HG03378 (cell line): Measurements from ENCODE around the gene NCKAP5L.
"Not testable (repeated sequence)": the region's sequence is repeated elsewhere in the genome, so short reads cannot be mapped to it uniquely, and the experiment has no call there.

Experiments used
- ATAC-seq: cut with Tn5 transposase; IDR thresholded peaks from one replicate; pipeline ENCODE4 v1.9.1; 2021; ENCODE audit warnings: mild to moderate bottlenecking, moderate library complexity; ENCODE audit not compliant: unreplicated experiment

The NCKAP5L gene

DNA sequence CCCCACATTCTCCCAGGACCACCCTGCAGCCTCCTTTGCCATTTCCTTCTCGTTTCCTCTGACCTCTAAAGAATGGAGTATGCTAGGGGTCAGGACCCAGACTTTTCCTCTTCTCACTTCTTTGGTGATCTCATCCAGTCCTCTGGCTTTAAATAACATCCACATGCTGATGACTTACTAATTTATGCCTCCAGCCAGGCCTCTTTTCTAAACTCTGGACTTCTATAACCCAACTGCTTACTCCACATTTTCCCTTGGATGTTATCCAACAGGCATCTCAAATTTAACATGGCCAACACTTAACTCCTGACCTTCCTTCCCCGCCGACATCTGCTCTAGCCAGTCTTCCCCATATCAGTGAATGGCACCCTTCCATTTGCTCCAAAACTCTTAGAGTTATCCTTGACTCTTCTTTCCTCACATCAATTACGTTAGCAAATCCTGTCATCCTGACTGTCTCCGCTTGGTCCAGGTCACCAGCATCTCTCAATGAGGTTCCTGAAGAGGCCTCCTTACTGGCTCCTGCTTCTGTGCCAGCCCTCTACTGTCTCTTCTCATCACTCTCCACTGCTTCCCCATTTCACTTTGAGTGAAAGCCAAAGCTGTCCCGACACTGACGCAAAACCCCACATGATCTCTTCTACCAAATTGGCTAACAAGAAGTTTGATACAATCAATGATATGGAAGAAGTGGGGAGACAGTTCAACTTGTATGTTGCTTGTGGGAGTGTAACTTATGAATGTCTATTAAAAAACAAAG, 44.1 kb downstream of the NCKAP5L start:
- ATAC-seq, result no peak

DNA sequence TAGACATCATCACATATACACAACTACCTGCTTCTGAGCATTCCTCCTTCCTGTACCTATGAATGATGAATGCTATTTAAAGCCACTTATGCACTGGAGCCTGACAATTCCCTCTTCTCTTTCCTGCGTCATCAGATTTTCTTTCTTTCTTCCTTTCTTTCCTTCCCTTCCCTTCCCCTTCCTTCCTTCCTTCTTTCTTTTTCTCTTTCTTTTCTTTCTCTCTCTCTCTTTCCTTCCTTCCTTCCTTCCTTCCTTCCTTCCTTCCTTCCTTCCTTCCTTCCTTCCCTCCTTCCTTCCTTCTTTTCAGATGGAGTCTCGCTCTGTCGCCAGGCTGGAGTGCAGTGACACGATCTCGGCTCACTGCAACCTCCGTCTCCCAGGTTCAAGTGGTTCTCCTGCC, 47.3 kb downstream of the NCKAP5L start:
- not testable (repeated sequence) for ATAC-seq

- no peak for ATAC-seq
These were observed 48.6 kb downstream of the NCKAP5L start for GRCh38 chr12:49779581-49779980.

- no peak for ATAC-seq
These were observed 50.1 kb downstream of the NCKAP5L start for GRCh38 chr12:49777800-49778748.

DNA sequence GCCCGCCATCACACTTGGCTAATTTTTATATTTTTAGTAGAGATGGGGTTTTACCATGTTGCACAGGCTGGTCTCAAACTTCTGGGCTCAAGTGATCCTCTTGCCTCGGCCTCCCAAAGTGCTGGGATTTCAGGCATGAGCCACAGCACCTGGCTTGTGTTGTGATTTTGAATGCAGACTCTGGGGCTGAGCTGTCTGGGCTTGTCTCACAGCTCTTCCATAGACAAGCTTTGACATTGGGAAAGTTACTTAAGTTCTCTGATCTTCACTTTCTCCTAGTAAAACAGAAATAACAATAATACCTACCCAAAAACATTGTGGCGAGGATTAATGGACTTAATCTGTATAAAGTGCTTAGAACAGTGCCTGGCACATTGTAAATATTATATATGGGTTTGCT, 50.9 kb downstream of the NCKAP5L start:
- no peak for ATAC-seq

DNA sequence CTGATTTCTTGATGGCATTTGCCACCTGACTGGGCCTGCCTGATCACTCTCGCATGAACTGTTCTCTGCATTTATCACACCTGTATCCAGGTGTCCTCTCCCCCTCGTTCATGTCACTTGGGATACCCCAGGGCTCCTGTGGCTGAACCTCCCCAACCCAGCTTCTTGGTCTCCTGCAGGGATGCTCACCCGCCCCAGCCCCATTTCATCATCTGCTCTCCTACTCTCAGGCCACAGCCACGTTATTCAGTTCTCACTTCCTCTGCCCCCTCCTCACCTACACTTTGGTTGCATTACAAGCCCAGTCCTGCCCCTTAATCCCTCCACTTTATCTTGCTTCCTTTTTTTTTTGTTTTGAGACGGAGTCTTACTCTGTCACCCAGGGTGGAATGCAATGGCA, 51.4 kb downstream of the NCKAP5L start:
- no peak for ATAC-seq

- no peak for ATAC-seq
These were observed 51.8 kb downstream of the NCKAP5L start for GRCh38 chr12:49776413-49776812.

DNA sequence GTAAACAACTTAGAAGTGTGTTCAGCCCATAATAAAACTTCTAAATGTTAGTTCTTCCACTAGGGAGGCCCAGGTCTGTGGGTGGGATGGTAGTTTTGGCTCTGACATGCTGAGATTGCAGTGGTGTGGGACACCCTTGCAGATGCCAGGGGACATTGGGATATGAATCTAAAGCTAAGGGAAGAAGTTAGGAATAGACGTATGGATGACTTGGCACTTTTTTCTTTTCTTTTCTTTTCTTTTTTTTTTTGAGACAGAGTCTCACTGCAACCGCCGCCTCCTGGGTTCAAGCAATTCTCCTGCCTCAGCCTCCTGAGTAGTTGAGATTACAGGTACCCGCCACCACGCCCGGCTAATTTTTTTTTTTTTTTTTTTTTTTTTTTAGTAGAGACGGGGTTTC, 55.1 kb downstream of the NCKAP5L start:
- not testable (repeated sequence) for ATAC-seq

- no peak for ATAC-seq
These were observed 60.9 kb downstream of the NCKAP5L start for GRCh38 chr12:49767333-49767732.

- no peak for ATAC-seq
These were observed 62.1 kb downstream of the NCKAP5L start for GRCh38 chr12:49766115-49766455.

GRCh38 chr12:49764126-49764525, 64.1 kb downstream of the NCKAP5L start:
- ATAC-seq, result no peak

DNA sequence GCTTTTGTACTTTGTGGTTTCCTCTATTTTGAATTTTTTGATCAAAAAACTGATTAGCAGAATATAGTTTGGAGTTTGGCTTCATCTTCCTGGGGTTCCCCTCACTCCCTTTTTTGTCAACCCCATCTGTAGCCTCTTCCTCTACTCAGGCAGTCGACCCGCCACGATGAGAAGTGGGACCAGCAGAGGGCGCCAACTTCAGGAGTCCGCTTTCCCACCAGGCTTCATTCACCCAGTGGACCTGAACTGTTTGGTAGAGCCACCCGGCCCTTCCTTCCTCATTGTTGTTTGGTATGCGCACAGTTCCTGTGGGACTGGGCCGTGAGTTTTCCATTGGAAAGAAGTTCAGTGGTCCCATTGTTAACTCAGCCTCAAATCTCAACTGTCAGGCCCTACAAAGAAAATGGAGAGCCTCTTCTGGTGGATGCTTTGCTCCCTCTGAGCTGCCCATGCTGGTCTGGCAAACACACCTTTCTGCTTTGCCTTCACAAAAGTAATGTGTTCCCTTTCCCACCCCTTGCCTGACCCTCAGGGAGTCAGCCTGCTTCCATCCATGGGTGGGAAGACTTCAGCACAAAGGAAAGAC, 65.1 kb downstream of the NCKAP5L start:
- no peak for ATAC-seq

DNA sequence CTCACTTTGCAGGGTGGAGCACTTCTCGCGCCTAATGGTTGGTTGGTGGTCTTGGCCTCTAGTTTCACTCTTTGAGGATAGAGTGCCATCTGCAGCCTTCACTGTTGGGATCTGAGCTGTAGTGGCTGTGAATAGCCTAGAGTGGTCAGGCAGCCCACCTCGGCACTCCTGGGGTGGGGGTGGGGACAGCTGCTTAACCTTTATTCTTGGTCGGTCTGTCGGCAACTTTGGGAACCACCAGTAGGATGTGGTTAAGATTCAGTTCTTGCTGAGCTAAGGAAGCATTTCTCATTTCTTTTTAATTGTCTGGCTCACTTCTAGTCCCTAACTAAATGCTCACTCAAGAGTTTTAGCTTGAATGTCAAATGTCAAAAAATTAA, 65.8 kb downstream of the NCKAP5L start:
- ATAC-seq, result no peak

DNA sequence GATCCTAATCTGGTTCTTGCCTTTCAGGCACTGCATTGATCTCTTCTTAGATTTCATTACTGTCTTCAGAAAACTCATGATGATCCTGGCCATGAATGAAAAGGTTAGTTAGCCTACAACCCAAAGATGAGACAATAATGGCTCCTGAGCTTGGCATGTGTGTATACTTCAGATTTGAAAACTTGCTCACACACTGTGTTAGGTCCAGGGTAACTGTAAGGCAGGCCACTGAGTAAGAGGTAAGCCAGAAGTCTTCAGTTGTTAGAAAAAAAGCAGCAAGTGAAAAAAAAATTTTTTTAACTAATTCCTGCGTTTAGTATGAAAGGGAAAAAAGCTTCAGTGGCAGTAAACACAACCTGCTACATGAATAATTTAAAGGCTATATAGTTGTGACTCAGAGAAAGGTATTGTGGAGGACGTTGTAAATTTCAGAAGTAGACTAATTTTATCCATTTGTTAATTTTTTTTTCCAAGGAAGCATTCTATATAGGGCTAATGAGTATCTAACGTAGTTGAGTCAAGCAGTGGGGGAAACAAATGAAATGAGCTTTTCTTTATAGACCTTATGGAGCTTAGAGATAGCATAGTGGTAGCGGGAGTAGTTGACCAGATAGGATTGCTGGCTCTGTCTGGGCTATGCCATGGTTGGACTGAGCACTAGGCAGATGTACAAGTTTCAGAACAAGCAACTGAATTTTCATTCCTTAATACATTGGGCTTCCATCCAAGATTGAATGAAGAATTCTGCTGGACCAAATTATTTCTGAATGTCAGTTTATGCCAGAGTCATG, 66.3 kb downstream of the NCKAP5L start:
- no peak for ATAC-seq

GRCh38 chr12:49750996-49751393, 77.2 kb downstream of the NCKAP5L start:
- ATAC-seq, result no peak

DNA sequence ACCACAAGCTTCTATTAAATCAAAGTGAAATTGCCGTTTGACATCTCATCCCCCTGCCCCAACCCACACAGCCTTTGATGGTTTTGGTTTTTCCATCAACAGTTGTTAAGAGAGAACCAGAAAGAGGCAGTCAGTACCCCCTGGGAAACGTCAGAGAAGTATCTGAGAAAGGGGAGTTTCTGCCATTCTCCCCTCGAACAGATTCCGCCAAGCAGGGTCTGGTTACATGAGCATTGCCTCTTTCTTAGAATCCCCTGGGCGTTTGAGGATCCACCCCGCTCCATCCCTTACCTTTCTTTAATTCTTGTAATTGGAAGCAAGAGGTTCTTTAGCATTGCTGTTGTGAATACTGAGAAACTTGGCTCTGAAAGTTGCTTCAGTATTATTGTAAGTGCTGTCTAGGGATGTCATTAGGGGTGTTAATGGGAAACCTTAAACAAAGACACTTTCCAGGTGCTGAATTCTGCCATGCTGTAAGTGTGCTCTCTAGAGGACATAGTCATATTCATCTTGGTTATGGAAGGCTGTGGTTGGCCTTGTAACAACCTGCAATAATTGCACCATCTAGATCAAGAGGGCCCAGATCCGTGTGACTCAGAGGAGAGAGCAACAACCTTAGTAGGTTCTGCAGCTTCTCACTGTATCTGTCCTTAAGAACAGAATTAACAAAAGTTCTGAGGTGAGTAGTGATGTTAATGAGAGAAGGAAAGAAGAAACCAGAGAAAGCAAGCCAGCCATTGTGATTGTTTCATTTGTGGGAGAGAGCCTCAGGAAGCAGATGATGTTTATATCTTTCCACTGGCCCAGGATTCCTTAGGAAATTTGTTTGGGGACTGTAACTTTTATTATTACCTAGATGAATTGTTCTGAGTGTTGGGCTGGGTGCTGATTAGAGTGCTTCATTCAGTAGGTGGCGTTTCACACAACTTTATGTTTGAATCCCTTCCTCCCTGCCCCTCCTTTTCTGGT, 77.9 kb downstream of the NCKAP5L start:
- ATAC-seq, result peak; percentile 42

DNA sequence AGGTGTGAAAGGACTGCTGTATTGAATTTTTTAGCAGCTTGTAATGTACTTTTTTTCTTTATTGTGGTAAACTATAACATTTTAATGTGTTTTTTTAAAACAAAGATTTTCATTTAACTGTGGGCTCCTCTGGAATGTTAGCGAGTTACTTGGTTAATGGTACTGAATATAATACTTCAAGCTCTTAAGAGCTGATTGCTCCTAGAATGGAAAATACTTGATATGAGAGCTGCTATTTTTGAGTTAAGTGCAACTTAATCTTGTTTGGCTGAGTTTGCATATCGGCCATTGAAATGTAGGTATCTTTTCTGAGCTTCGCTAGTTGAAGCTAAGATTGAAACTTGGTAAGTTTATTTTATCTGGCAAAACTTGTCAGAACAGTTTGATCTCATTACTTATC, 79.4 kb downstream of the NCKAP5L start:
- ATAC-seq, result no peak

GRCh38 chr12:49748306-49748705, 79.9 kb downstream of the NCKAP5L start:
- no peak for ATAC-seq

GRCh38 chr12:49744363-49744885, 83.8 kb downstream of the NCKAP5L start:
- no peak for ATAC-seq
